ENCODE data around the gene MUC5AC.

- TF ChIP-seq, protein P1, sequence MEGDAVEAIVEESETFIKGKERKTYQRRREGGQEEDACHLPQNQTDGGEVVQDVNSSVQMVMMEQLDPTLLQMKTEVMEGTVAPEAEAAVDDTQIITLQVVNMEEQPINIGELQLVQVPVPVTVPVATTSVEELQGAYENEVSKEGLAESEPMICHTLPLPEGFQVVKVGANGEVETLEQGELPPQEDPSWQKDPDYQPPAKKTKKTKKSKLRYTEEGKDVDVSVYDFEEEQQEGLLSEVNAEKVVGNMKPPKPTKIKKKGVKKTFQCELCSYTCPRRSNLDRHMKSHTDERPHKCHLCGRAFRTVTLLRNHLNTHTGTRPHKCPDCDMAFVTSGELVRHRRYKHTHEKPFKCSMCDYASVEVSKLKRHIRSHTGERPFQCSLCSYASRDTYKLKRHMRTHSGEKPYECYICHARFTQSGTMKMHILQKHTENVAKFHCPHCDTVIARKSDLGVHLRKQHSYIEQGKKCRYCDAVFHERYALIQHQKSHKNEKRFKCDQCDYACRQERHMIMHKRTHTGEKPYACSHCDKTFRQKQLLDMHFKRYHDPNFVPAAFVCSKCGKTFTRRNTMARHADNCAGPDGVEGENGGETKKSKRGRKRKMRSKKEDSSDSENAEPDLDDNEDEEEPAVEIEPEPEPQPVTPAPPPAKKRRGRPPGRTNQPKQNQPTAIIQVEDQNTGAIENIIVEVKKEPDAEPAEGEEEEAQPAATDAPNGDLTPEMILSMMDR (IDR thresholded peaks at IDR 0.05; ENCODE audit: low read depth, low read length) = no peak
- no peak for TF ChIP-seq POLR2A (IDR thresholded peaks at IDR 0.05; ENCODE audit: extremely low read depth, insufficient read length)
Observed at GRCh38 chr11:1228101-1228821, 70.5 kb downstream of the MUC5AC start.

All from NB4 (cell line).